Spleen (tissue), 7 donors: ENCODE measurements around the gene ZC3H15.

ENCODE experiments used
- POLR2A ChIP-seq, 3 donors: fragments of 450-650 bp; IDR thresholded peaks; one replicate each; pipeline ENCODE4 v1.5.1; 2017; ENCODE audit warnings: antibody characterized with exemption in 3 of 3, mild to moderate bottlenecking in 1 of 3
- TF ChIP-seq, protein P1 (sequence below), 11 experiments: fragments of 200-600 bp in 7 of 11; fragments of 450-650 bp in 4 of 11; sonication (generic) in 4 of 11; IDR thresholded peaks in 8 of 11; conservative IDR thresholded peaks in 3 of 11; 1 replicate in 7 of 11; 2 replicates in 4 of 11; pipeline versions ENCODE4 v1.4.0 to v1.8.0; 2016 to 2021; ENCODE audit warnings: antibody characterized with exemption in 11 of 11, inconsistent platforms in 4 of 11, mild to moderate bottlenecking in 1 of 11
- donor health status: DM: no; HTN: no; CAD: no; lungs with moderate emphysema.
- donor health status: DM: no; HTN: no; CAD: no.
- donor health status: DM: no; HTN: no; CAD: no.

DNA sequence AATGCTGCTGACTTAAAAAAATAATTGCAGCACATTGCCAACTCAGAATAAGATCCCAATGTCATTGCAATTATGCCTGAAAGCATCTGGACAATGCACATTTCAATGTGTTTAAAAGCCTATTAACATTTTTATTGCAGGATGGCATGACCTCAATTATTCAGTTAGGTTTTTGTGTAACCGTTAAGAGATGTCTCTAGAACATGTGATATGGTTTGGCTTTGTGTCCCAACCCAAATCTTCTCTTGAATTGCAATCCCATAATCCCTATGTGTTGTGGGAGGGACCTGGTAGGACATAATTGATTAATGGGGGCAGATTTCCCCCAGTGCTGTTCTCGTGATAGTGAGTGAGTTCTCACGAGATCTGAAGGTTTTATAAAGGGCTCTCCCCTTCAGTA is 43.2 kb upstream of the ZC3H15 start:
- no peak for TF ChIP-seq POLR2A (IDR thresholded peaks at IDR 0.05)
- TF ChIP-seq, protein P1, sequence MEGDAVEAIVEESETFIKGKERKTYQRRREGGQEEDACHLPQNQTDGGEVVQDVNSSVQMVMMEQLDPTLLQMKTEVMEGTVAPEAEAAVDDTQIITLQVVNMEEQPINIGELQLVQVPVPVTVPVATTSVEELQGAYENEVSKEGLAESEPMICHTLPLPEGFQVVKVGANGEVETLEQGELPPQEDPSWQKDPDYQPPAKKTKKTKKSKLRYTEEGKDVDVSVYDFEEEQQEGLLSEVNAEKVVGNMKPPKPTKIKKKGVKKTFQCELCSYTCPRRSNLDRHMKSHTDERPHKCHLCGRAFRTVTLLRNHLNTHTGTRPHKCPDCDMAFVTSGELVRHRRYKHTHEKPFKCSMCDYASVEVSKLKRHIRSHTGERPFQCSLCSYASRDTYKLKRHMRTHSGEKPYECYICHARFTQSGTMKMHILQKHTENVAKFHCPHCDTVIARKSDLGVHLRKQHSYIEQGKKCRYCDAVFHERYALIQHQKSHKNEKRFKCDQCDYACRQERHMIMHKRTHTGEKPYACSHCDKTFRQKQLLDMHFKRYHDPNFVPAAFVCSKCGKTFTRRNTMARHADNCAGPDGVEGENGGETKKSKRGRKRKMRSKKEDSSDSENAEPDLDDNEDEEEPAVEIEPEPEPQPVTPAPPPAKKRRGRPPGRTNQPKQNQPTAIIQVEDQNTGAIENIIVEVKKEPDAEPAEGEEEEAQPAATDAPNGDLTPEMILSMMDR (IDR thresholded peaks at IDR 0.05 in 8 of 11, conservative IDR thresholded peaks at IDR 0.05 in 3 of 11): no peak
